ENCODE measurements around the gene HRH1. TPM values are rescaled to one million over a fixed set of nuclear protein-coding genes. Genes with fewer than 3 reads are reported as not detected.

The HRH1 gene
- total and polyA plus RNA-seq, 2 donors (not counting 1 experiment from before 2014, with no cell fraction given) = not detected

DNA sequence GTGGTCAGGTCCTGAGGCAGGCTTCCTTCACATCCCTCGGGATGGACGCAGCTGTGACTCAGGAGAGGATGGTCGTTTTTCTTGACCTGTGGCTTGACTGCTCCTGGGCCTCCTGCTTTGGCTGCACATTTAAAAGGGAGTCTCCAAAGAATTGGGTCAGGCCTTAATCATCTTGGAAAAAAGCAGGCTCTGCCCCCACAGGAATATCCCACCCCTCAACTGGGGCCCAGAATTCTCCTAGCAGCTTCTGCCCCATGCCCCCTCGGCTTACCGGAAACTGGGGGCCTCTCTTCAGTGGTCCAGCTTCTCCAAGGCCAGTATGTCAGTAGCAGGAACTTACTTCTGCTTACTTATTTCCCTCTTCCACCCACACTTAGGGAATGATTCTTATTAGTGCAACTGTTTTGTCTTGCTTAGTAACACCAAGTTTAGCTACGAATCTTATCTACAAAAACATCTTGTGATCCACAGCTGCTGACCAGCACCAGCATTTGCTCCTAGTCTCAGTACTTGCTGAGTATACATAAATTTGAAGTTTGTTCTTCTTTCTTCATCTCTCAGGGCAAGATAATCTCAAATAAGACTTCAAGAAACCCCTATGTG is 153.6 kb downstream of the HRH1 start:
- DNase-seq (no peak), ATAC-seq (ENCODE audit: low read depth) (no peak)
- Histone ChIP-seq H3K27ac (ENCODE audit: low read length in 2 of 2) (no peak overlapping the region), H3K9ac (ENCODE audit: low read length) (no peak overlapping the region), H3K4me1 (ENCODE audit: control insufficient read depth in 2 of 2, insufficient read depth in 2 of 2, low read length in 2 of 2) (no peaks in the 10 kb centered on the region), H3K27me3 (replicated peaks in 1 of 4; ENCODE audit: control extremely low read depth in 1 of 4, control insufficient read depth in 3 of 4, insufficient read depth in 4 of 4, low read length in 3 of 4) (no peaks in the 10 kb centered on the region), H3K4me2 (replicated peaks; ENCODE audit: low read depth, low read length, poor library complexity, severe bottlenecking) (no peak overlapping the region), H3K79me2 (ENCODE audit: control insufficient read depth, insufficient read depth, low read length) (no peaks in the 10 kb centered on the region), H3K9me3 (ENCODE audit: control extremely low read depth in 1 of 3, control insufficient read depth in 2 of 3, insufficient read depth in 1 of 3, low read length in 2 of 3) (no peaks in the 10 kb centered on the region), H2AFZ (ENCODE audit: insufficient read depth, low read depth, low read length, poor library complexity, severe bottlenecking) (no peak overlapping the region), H3K4me3 (ENCODE audit: control extremely low read depth in 1 of 5, extremely low read depth in 1 of 5, insufficient read depth in 1 of 5, low read depth in 2 of 5, low read length in 4 of 5) (no peak overlapping the region), H4K20me1 (ENCODE audit: control insufficient read depth, insufficient read depth, low read length, poor library complexity, severe bottlenecking) (no peaks in the 10 kb centered on the region), H3K36me3 (replicated peaks in 1 of 2; ENCODE audit: control extremely low read depth in 1 of 2, control insufficient read depth in 1 of 2, extremely low read depth in 1 of 2, insufficient read depth in 2 of 2, low read length in 1 of 2) (peaks cover 3 to 57% of the 10 kb centered on the region in 2 experiments)
- H3K4me1 Mint-ChIP-seq = peaks cover 6% of the 10 kb centered on the region
- ChIA-PET CTCF (no interaction called here), POLR2A (no interaction called here)
- no peak overlapping the region for H3K4me3 Mint-ChIP-seq
- H3K27me3 Mint-ChIP-seq = no peaks in the 10 kb centered on the region
- H3K27ac Mint-ChIP-seq = no peak overlapping the region
- no peaks in the 10 kb centered on the region for H3K9me3 Mint-ChIP-seq (ENCODE audit: insufficient read depth)
- no peak for TF ChIP-seq EZH2 (IDR thresholded peaks at IDR 0.05; ENCODE audit: borderline replicate concordance, insufficient read depth, low read depth, low read length, poor library complexity, severe bottlenecking)
- TF ChIP-seq, protein P1, sequence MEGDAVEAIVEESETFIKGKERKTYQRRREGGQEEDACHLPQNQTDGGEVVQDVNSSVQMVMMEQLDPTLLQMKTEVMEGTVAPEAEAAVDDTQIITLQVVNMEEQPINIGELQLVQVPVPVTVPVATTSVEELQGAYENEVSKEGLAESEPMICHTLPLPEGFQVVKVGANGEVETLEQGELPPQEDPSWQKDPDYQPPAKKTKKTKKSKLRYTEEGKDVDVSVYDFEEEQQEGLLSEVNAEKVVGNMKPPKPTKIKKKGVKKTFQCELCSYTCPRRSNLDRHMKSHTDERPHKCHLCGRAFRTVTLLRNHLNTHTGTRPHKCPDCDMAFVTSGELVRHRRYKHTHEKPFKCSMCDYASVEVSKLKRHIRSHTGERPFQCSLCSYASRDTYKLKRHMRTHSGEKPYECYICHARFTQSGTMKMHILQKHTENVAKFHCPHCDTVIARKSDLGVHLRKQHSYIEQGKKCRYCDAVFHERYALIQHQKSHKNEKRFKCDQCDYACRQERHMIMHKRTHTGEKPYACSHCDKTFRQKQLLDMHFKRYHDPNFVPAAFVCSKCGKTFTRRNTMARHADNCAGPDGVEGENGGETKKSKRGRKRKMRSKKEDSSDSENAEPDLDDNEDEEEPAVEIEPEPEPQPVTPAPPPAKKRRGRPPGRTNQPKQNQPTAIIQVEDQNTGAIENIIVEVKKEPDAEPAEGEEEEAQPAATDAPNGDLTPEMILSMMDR (IDR thresholded peaks at IDR 0.05) = no peak
- WGBS (ENCODE audit: insufficient coverage) = 82% methylated on average over 2 of the region's 6 CpGs
- intact Hi-C loops (cut with micrococcal nuclease) = no loop called here

DNA sequence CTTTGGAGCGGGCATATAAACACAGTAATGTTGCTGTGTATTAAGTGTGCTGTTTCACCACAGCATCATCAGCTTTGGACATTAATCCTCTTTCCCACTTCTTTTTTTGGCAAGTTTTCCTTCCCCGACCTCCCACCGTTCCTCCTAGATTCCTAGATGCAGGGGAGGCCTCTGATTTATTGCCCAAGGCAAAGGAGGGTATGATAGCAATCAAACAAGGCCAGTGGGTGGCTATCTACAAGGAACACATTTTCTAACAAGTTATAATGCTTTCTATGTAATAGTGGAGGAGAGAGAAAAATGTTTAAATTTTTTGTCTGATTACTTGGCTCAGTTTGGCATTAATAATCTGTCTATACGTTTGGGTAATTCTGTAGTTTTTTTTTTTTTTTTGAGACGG is 156.0 kb downstream of the HRH1 start:
- Histone ChIP-seq H3K27ac (ENCODE audit: low read length in 2 of 2) (no peak overlapping the region), H3K27me3 (replicated peaks in 1 of 4; ENCODE audit: control extremely low read depth in 1 of 4, control insufficient read depth in 3 of 4, insufficient read depth in 4 of 4, low read length in 3 of 4) (no peaks in the 10 kb centered on the region), H3K9ac (ENCODE audit: low read length) (no peak overlapping the region), H3K79me2 (ENCODE audit: control insufficient read depth, insufficient read depth, low read length) (no peaks in the 10 kb centered on the region), H2AFZ (ENCODE audit: insufficient read depth, low read depth, low read length, poor library complexity, severe bottlenecking) (no peak overlapping the region), H3K9me3 (ENCODE audit: control extremely low read depth in 1 of 3, control insufficient read depth in 2 of 3, insufficient read depth in 1 of 3, low read length in 2 of 3) (no peaks in the 10 kb centered on the region), H3K4me3 (ENCODE audit: control extremely low read depth in 1 of 5, extremely low read depth in 1 of 5, insufficient read depth in 1 of 5, low read depth in 2 of 5, low read length in 4 of 5) (no peak overlapping the region), H4K20me1 (ENCODE audit: control insufficient read depth, insufficient read depth, low read length, poor library complexity, severe bottlenecking) (no peaks in the 10 kb centered on the region), H3K4me2 (replicated peaks; ENCODE audit: low read depth, low read length, poor library complexity, severe bottlenecking) (no peak overlapping the region), H3K4me1 (ENCODE audit: control insufficient read depth in 2 of 2, insufficient read depth in 2 of 2, low read length in 2 of 2) (no peaks in the 10 kb centered on the region), H3K36me3 (replicated peaks in 1 of 2; ENCODE audit: control extremely low read depth in 1 of 2, control insufficient read depth in 1 of 2, extremely low read depth in 1 of 2, insufficient read depth in 2 of 2, low read length in 1 of 2) (peaks cover 8 to 69% of the 10 kb centered on the region in 2 experiments)
- no peak for DNase-seq
- Mint-ChIP-seq H3K9me3 (ENCODE audit: insufficient read depth) (no peaks in the 10 kb centered on the region), H3K27ac (no peak overlapping the region), H3K27me3 (no peaks in the 10 kb centered on the region), H3K4me1 (peaks cover 6% of the 10 kb centered on the region), H3K4me3 (no peak overlapping the region)
- WGBS (ENCODE audit: insufficient coverage) = no CpG with 5 or more reads among the region's 5 CpGs
- TF ChIP-seq EZH2 (IDR thresholded peaks at IDR 0.05; ENCODE audit: borderline replicate concordance, insufficient read depth, low read depth, low read length, poor library complexity, severe bottlenecking) = no peak
- TF ChIP-seq, protein P1 (IDR thresholded peaks at IDR 0.05) = no peak
- ChIA-PET CTCF (interaction anchor here (1.4 kb wide), 1 partner anchor 341 kb away, joined by 4 read pairs; no protein-coding TSS in a partner anchor), POLR2A (no interaction called here)
- intact Hi-C loops (cut with micrococcal nuclease) = no loop called here
- ATAC-seq (ENCODE audit: low read depth) = no peak
